IPS-18c (cell line): ENCODE measurements around the gene ZNF684.
"Not testable (repeated sequence)": the region's sequence is repeated elsewhere in the genome, so short reads cannot be mapped to it uniquely, and the experiment has no call there.

Experiments used
- H3K4me3 ChIP-seq: 2 replicates; pipeline ENCODE4 v1.7.0; 2013; ENCODE audit warnings: low read depth, mild to moderate bottlenecking, low read length, moderate library complexity; ENCODE audit not compliant: insufficient read depth
- H3K9me3 ChIP-seq: one replicate; pipeline ENCODE4 v1.6.1; 2013; ENCODE audit warnings: mild to moderate bottlenecking, low read length, moderate library complexity; ENCODE audit not compliant: control insufficient read depth, insufficient read depth

The ZNF684 gene

DNA sequence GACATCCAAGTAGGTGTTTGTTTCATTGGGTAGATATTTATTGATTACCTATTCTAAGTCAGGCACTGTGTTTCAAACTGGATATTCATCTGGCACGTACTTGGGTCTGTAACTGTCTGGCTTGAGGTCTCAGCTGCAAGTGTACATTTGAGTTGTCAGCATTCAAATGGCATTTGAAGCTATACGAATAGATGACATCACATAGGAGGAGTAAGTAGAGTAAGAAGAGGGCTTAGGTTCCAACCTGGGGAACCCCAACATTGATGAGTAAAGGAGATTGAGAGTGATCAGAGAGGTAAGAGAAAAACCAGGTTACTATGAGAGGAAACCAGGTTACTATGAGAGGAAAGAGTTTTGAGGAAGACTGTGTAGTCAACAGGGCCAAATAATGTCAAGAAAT is 30.7 kb downstream of the ZNF684 start:
- Histone ChIP-seq H3K9me3 (peaks cover 2% of the 10 kb centered on the region), H3K4me3 (no peak overlapping the region)

GRCh38 chr1:40563266-40563665 is 31.8 kb downstream of the ZNF684 start:
- peaks cover 2% of the 10 kb centered on the region for H3K9me3 ChIP-seq
- no peak overlapping the region for H3K4me3 ChIP-seq

- no peak overlapping the region for H3K4me3 ChIP-seq
These were observed 33.1 kb downstream of the ZNF684 start for GRCh38 chr1:40564506-40564905.

GRCh38 chr1:40564913-40565312 is 33.5 kb downstream of the ZNF684 start:
- peaks cover 2% of the 10 kb centered on the region for H3K9me3 ChIP-seq
- H3K4me3 ChIP-seq, result no peak overlapping the region

More at GRCh38 chr1:40564506-40564905, 33.1 kb downstream of the ZNF684 start:
- peaks cover 2% of the 10 kb centered on the region for H3K9me3 ChIP-seq

- Histone ChIP-seq H3K9me3 (no peaks in the 10 kb centered on the region), H3K4me3 (no peak overlapping the region)
These were observed 36.4 kb downstream of the ZNF684 start for GRCh38 chr1:40567825-40568224.

DNA sequence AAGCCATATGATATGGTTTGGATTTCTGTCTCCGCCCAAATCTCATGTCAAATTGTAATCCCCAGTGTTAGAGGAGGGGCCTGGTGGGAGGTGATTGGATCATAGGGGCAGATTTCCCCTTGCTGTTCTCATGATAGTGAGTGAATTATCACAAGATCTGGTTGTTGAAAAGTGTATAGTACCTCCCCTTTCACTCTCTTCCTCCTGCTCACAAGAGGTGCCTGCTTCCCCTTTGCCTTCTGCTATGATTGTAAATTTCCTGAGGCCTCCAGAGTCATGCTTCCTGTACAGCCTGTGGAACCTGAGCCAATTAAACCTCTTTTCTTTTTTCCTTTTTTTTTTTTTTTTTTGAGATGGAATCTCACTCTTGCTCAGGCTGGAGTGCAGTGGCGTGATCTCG is 43.4 kb downstream of the ZNF684 start:
- H3K9me3 ChIP-seq, H3K4me3 ChIP-seq: not testable (repeated sequence)

DNA sequence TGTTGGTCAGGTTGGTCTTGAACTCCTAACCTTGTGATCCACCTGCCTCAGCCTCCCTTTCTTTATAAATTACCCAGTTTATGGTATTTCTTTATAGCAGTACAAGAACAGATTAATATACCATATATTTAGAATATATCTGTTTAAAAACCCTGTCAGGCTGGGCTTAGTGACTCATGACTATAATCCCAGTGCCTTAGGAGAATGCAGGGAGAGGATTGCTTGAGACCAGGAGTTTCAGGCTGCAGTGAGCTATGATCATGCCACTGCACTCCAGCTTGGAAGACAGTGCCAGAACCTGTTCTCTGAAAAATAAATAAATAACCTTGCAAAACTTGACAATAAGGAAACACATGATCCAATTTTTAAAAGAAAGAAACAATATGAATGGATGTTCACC is 43.9 kb downstream of the ZNF684 start:
- Histone ChIP-seq H3K9me3 (no peaks in the 10 kb centered on the region), H3K4me3 (no peak overlapping the region)

- Histone ChIP-seq H3K4me3 (no peak overlapping the region), H3K9me3 (no peaks in the 10 kb centered on the region)
These were observed 50.7 kb downstream of the ZNF684 start for GRCh38 chr1:40582116-40582515.

DNA sequence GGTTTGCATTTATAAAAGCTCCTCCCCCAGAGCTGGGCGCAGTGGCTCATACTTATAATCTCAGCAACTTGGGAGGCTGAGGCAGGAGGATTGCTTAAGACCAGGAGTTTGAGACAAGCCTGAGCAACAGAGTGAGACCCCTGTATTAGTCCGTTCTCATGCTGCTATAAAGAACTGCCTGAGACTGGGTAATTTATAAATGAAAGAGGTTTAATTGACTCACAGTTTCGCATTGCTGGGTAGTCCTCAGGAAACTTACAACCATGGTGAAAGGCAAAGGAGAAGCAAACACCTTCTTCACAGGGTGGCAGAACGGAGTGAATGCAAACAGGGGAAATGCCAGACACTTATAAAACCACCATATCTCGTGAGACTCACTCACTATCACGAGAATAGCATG is 52.5 kb downstream of the ZNF684 start:
- no peaks in the 10 kb centered on the region for H3K9me3 ChIP-seq
- H3K4me3 ChIP-seq, result no peak overlapping the region

GRCh38 chr1:40588586-40588985 is 57.1 kb downstream of the ZNF684 start:
- H3K9me3 ChIP-seq, result no peaks in the 10 kb centered on the region
- H3K4me3 ChIP-seq, result no peak overlapping the region

GRCh38 chr1:40592107-40592803 is 60.8 kb downstream of the ZNF684 start:
- no peak overlapping the region for H3K4me3 ChIP-seq
- no peaks in the 10 kb centered on the region for H3K9me3 ChIP-seq

DNA sequence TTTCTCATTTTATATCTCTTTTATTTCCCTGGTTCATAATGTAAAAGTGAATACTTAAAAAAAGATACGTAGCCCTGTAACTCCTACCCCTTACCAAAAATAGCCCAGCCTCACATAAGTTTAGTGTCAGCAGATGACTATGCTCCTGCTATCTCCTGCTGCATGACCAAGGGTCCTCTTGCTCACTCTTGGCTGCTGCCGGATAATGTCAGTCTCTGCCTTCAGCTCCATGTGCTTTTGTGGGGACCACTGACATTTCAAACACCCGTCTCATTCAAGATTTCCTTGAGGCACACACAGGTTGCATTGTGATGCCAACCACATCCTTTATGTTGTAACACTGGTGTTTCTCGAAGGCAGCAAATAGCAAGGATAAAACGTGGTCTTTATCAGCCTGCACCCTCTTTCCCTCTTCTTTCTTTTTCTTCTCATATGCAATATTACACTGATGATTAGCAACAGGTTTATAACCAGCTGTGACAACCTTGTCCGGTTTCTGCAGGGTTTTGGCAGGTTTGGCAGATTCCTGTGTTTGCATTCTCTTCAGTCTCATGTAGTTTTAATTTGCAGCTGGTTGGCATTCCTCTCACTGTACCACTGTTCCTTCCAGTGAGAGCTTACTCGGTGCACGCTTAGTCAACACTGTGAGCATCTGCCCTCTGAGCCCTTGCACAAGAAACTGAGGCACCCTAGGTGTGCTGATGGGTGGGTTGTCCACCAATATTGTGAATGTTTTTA is 62.2 kb downstream of the ZNF684 start:
- no peak overlapping the region for H3K4me3 ChIP-seq

DNA sequence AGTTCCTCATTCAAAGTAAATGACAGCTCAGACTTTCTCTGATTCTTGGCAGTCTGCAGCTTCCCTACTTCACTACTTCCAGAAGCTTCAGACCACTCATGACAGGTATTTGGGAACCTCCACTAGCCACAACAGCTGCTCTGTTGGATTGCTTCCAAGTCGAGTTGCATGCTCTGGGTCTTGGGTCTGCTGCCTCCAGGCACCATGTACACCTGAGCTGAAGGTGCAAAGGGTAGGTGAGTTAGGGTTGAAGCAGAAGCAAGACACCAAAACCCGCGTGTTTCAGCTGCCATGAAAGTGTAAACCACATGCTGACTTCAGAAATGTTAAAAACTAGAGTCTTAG is 62.7 kb downstream of the ZNF684 start:
- Histone ChIP-seq H3K4me3 (no peak overlapping the region), H3K9me3 (no peaks in the 10 kb centered on the region)

More for the DNA sequence above, 62.2 kb downstream of the ZNF684 start:
- H3K9me3 ChIP-seq, result no peaks in the 10 kb centered on the region

DNA sequence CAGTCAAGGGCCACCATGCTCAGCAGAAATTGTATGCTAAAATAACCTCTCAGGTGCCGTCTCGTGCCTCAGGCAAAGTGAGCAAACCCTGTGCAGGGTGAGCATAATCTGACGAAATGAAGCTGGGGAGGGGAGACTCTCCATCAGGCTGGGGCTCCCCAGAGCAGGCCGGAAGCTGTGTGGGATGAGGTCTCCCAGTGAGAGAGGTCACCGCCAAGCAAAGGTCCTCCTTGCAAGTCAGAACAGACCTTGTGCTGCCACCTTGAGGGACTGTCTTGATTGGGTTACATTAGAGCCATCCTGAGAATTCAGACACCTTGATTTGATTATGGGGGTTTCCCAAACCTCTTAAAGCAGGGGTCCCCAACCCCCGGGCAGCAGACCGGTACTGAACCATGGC is 64.2 kb downstream of the ZNF684 start:
- H3K9me3 ChIP-seq, result no peaks in the 10 kb centered on the region
- no peak overlapping the region for H3K4me3 ChIP-seq
